MCF 10A (cell line): ENCODE results near the gene SSBP3. TPM values are rescaled to one million over a fixed set of nuclear protein-coding genes. Genes with fewer than 3 reads are reported as not detected.

ENCODE experiments used
- BruUV-seq: library from RNA; stranded (reverse); fragments of 400-500 nt; replicated peaks from 2 replicates; lab custom pipeline; 2021; lab: Mats Ljungman, UMichigan
- CTCF ChIA-PET: fragments of 300-600 bp; sonication (Branson Sonifier 250); formaldehyde crosslinking; extraction: SDS; loops from one replicate; lab custom pipeline; 2021; ENCODE audit warnings: antibody characterized with exemption, inconsistent platforms; lab: Yijun Ruan, JAX
- POLR2A ChIA-PET: fragments of 300-600, 350-650 bp; sonication (Branson Sonifier 250); formaldehyde crosslinking; extraction: SDS; loops from one replicate; lab custom pipeline; 2020; ENCODE audit warnings: antibody characterized with exemption, inconsistent platforms; lab: Yijun Ruan, JAX
- DNase-seq: peaks from one replicate; pipeline ENCODE4 v3.0.0-alpha.2; 2018; ENCODE audit not compliant: unreplicated experiment
- H3K27ac Mint-ChIP-seq: one replicate; pipeline ENCODE4 v1.8.0; 2022; ENCODE audit warnings: mild to moderate bottlenecking, low read depth, mixed read lengths; ENCODE audit not compliant: unreplicated experiment
- H3K27me3 Mint-ChIP-seq: one replicate; pipeline ENCODE4 v1.8.0; 2022; ENCODE audit warnings: mixed read lengths; ENCODE audit not compliant: insufficient read depth, unreplicated experiment
- H3K36me3 Mint-ChIP-seq: one replicate; pipeline ENCODE4 v1.8.0; 2022; ENCODE audit warnings: mild to moderate bottlenecking, moderate library complexity, mixed read lengths; ENCODE audit not compliant: insufficient read depth, unreplicated experiment
- H3K4me1 Mint-ChIP-seq: one replicate; pipeline ENCODE4 v1.8.0; 2022; ENCODE audit warnings: mixed read lengths; ENCODE audit not compliant: insufficient read depth, unreplicated experiment
- H3K4me3 Mint-ChIP-seq: one replicate; pipeline ENCODE4 v1.8.0; 2022; ENCODE audit warnings: mild to moderate bottlenecking, moderate library complexity, mixed read lengths; ENCODE audit not compliant: unreplicated experiment
- H3K9me3 Mint-ChIP-seq: one replicate; pipeline ENCODE4 v1.8.0; 2022; ENCODE audit warnings: mixed read lengths; ENCODE audit not compliant: unreplicated experiment
- intact Hi-C: fragments of 100-400 bp; cut with micrococcal nuclease; formaldehyde crosslinking; loops from 2 replicates; pipeline ENCODE4 v1.14.1; 2022
- total RNA-seq: library from RNA; stranded (reverse); gene quantifications from 2 replicates; pipeline ENCODE4 v1.2.3, GENCODE V29; 2022
- TF ChIP-seq, protein P1 (sequence below): fragments of 200-600 bp; IDR thresholded peaks from one replicate; pipeline ENCODE4 v1.8.0; 2022; ENCODE audit warnings: antibody characterized with exemption, mild to moderate bottlenecking; ENCODE audit not compliant: unreplicated experiment

Gene SSBP3
- total RNA-seq, 1 experiment from 2014 or later = 8.6 TPM

DNA sequence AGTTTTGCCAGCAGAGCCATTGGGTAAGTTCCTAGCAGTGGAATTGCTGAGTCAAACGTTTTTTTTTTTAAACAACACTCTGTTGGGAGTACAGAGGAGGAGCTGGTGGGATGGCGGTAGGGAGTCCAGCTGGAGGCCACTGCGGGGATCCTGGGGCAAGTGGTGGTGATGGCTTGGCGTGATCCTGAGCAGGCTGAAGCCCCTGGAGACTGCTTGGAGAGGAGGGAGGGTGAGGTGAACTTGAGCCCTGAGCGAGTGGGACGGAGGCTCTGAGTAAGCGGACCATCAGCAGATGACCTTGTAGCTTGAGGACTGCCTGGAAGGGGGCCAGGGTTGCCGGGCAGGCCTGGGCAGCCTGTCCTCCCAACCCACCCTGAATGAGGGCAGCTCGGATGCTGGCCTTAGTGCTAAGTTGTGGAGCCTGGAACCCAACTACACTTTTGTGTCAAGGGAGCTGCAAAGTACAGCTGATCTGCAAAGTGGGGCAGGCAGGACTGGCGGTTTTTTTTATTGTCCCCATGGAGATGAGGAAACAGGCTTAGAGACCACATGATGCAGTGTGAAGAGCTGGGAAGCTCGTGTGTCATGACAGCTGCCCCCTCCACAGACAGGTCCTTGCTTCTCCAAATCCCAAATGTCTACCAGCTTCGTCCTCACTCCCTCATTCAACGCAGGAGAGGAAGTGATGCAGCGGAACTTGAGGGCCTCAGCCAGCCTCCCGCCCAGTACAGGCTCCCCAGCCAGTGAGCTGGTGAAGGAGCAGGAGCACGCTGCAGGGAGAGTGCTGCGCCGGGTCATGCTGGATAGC lies 186.0 kb downstream of the SSBP3 start:
- TF ChIP-seq, protein P1, sequence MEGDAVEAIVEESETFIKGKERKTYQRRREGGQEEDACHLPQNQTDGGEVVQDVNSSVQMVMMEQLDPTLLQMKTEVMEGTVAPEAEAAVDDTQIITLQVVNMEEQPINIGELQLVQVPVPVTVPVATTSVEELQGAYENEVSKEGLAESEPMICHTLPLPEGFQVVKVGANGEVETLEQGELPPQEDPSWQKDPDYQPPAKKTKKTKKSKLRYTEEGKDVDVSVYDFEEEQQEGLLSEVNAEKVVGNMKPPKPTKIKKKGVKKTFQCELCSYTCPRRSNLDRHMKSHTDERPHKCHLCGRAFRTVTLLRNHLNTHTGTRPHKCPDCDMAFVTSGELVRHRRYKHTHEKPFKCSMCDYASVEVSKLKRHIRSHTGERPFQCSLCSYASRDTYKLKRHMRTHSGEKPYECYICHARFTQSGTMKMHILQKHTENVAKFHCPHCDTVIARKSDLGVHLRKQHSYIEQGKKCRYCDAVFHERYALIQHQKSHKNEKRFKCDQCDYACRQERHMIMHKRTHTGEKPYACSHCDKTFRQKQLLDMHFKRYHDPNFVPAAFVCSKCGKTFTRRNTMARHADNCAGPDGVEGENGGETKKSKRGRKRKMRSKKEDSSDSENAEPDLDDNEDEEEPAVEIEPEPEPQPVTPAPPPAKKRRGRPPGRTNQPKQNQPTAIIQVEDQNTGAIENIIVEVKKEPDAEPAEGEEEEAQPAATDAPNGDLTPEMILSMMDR = no peak
- H3K4me1 Mint-ChIP-seq = no peaks in the 10 kb centered on the region
- DNase-seq = no peak
- H3K27me3 Mint-ChIP-seq = no peaks in the 10 kb centered on the region
- CTCF ChIA-PET = interaction anchor here (0.8 to 1.4 kb wide), 3 partner anchors 20 to 260 kb away, joined by 3 to 4 read pairs (median 3); no protein-coding TSS in a partner anchor
- POLR2A ChIA-PET = interaction anchor here (0.6 kb wide), 1 partner anchor 33 kb away, joined by 3 read pairs; no protein-coding TSS in a partner anchor
- no TSS peak for BruUV-seq
- H3K36me3 Mint-ChIP-seq = peaks cover 59% of the 10 kb centered on the region
- no peak overlapping the region for H3K27ac Mint-ChIP-seq
- no peaks in the 10 kb centered on the region for H3K9me3 Mint-ChIP-seq
- no peak overlapping the region for H3K4me3 Mint-ChIP-seq
- intact Hi-C loops = no loop called here

DNA sequence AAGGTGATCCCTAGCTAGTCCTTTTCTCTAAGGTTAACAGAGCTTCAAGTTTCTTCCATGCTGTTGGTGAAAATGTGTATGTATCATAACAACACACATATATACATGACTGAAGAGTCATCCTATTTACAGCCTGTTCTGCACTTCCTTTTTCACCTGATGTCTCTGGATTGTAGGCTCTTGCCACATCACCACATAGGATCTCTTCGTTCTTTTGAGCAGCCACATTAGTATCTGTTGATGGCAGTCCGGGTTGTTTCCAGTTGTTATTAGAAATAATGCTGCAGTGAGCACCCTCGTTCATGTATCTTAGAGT lies 186.5 kb downstream of the SSBP3 start:
- peaks cover 64% of the 10 kb centered on the region for H3K36me3 Mint-ChIP-seq
- no peaks in the 10 kb centered on the region for H3K27me3 Mint-ChIP-seq
- TF ChIP-seq, protein P1 = no peak
- ChIA-PET CTCF (interaction anchor here (0.8 to 1.6 kb wide), 4 partner anchors 19 to 260 kb away, joined by 3 to 4 read pairs (median 3); no protein-coding TSS in a partner anchor), POLR2A (interaction anchor here (0.6 kb wide), 1 partner anchor 33 kb away, joined by 3 read pairs; no protein-coding TSS in a partner anchor)
- H3K9me3 Mint-ChIP-seq = no peaks in the 10 kb centered on the region
- H3K4me3 Mint-ChIP-seq = no peak overlapping the region
- no TSS peak for BruUV-seq
- no peak for DNase-seq
- no peak overlapping the region for H3K27ac Mint-ChIP-seq
- H3K4me1 Mint-ChIP-seq = no peaks in the 10 kb centered on the region
- intact Hi-C loops = no loop called here

DNA sequence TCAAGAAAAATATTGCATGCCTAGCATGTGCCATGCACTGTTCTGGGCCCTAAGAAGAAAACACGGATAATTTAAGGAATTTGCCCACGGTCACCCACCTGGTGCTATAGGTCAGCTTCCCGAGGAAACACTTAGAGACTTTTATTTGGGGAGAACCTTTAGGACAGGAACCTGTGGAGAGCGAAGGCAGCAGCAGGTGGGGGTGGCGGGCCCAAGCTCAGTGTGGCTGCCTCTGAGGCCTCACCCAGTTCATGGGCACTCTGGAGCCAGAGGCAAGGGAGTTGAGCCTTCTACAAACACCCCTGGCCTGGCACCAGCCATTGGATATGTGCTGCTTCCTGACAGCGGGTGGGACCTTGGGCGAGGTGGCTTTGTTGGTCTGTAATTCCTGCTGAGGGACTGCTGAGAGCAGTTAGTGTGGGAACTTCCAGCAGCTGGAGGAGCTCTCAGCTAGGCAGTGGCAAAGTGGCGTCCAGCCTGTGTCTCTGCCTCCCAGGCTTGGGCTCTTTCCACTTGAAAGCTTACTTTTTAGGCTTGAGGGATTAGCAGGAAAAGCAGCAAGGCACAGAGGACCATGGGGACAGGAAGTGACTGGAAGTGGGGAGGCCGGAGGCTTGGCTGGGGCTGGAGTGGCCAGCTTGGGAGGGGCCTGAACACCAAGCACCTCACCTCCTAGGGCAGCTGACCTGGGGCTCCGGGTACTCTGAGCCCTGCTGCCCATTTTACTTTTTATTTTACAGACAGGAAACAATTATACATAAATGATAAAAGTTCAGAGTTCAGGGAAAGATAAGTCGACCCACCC lies 187.1 kb downstream of the SSBP3 start:
- TF ChIP-seq, protein P1 = no peak
- Mint-ChIP-seq H3K36me3 (peaks cover 66% of the 10 kb centered on the region), H3K4me1 (no peaks in the 10 kb centered on the region), H3K4me3 (no peak overlapping the region), H3K27me3 (no peaks in the 10 kb centered on the region), H3K9me3 (no peaks in the 10 kb centered on the region), H3K27ac (peak overlapping the region; percentile 35)
- DNase-seq = no peak
- CTCF ChIA-PET = interaction anchor here (0.6 to 1.6 kb wide), 4 partner anchors 18 to 259 kb away, joined by 3 to 4 read pairs (median 3); partner anchors contain the start of genes TCEANC2 and TMEM59
- BruUV-seq = no TSS peak
- POLR2A ChIA-PET = interaction anchor here (0.6 kb wide), 1 partner anchor 34 kb away, joined by 3 read pairs; no protein-coding TSS in a partner anchor
- intact Hi-C loops = no loop called here

DNA sequence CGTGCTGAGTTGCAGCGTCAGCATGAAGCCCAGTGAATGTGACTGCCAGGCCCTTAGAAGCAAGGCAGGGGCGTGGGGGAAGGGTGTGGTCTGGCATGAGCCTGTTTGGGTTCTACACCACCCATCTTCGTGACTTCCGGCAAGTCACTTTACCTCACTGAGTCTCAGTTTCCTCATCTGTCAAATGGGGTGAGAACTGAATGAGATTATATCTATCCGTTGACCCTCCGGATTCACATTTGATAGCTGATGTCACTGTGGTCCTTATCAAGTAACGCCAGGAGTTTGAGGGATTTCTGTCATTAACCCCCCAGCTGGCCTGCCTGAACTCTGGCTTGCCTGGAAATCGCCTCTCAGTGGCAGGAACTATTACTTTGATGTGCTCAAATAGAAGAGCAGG lies 190.7 kb downstream of the SSBP3 start:
- H3K9me3 Mint-ChIP-seq = no peaks in the 10 kb centered on the region
- no TSS peak for BruUV-seq

More for the DNA sequence above, 190.7 kb downstream of the SSBP3 start:
- H3K27ac Mint-ChIP-seq = no peak overlapping the region
- DNase-seq = no peak
- no peaks in the 10 kb centered on the region for H3K27me3 Mint-ChIP-seq
- intact Hi-C loops = no loop called here
- ChIA-PET POLR2A (no interaction called here), CTCF (no interaction called here)
- H3K4me3 Mint-ChIP-seq = no peak overlapping the region
- H3K36me3 Mint-ChIP-seq = peaks cover 76% of the 10 kb centered on the region
- no peaks in the 10 kb centered on the region for H3K4me1 Mint-ChIP-seq
- TF ChIP-seq, protein P1 = no peak
